COR-L47 (cell line): ENCODE measurements around the gene DIS3L2.
"Not testable (repeated sequence)": the region's sequence is repeated elsewhere in the genome, so short reads cannot be mapped to it uniquely, and the experiment has no call there.

Experiments
- DNase-seq: peaks from one replicate; lab custom pipeline; 2025; lab: John Stamatoyannopoulos, UW

DIS3L2 gene

GRCh38 chr2:232322560-232323327 lies 361.2 kb downstream of the DIS3L2 start:
- no peak for DNase-seq

GRCh38 chr2:232323328-232323650 lies 361.8 kb downstream of the DIS3L2 start:
- DNase-seq, result no peak

GRCh38 chr2:232323967-232324366 lies 362.5 kb downstream of the DIS3L2 start:
- DNase-seq, result not testable (repeated sequence)

- DNase-seq, result no peak
Observed at GRCh38 chr2:232324778-232325177, 363.3 kb downstream of the DIS3L2 start.

- DNase-seq, result no peak
Observed at GRCh38 chr2:232325324-232326273, 364.1 kb downstream of the DIS3L2 start.

- DNase-seq, result not testable (repeated sequence)
Observed at GRCh38 chr2:232326274-232327104, 365.0 kb downstream of the DIS3L2 start.

- no peak for DNase-seq
Observed at GRCh38 chr2:232327105-232328031, 365.9 kb downstream of the DIS3L2 start.

GRCh38 chr2:232328032-232328422 lies 366.5 kb downstream of the DIS3L2 start:
- DNase-seq, result no peak

GRCh38 chr2:232328516-232329460 lies 367.3 kb downstream of the DIS3L2 start:
- no peak for DNase-seq

GRCh38 chr2:232329716-232330067 lies 368.2 kb downstream of the DIS3L2 start:
- no peak for DNase-seq

GRCh38 chr2:232330068-232330999 lies 368.8 kb downstream of the DIS3L2 start:
- DNase-seq, result no peak

- not testable (repeated sequence) for DNase-seq
Observed at GRCh38 chr2:232331061-232331460, 369.5 kb downstream of the DIS3L2 start.

- not testable (repeated sequence) for DNase-seq
Observed at GRCh38 chr2:232331641-232332040, 370.1 kb downstream of the DIS3L2 start.

- DNase-seq, result not testable (repeated sequence)
Observed at GRCh38 chr2:232332244-232332939, 370.9 kb downstream of the DIS3L2 start.

GRCh38 chr2:232332940-232333259 lies 371.4 kb downstream of the DIS3L2 start:
- no peak for DNase-seq

GRCh38 chr2:232333361-232334135 lies 372.0 kb downstream of the DIS3L2 start:
- DNase-seq, result no peak

- not testable (repeated sequence) for DNase-seq
Observed at GRCh38 chr2:232334136-232334884, 372.8 kb downstream of the DIS3L2 start.
